Chondrocyte (in vitro differentiated cells): ENCODE measurements around the gene SPG21. TPM values are rescaled to one million over a fixed set of nuclear protein-coding genes. Genes with fewer than 3 reads are reported as not detected.
A peak's percentile ranks its signal among the peaks of the same experiment; 100 is the strongest.
"Not testable (repeated sequence)": the region's sequence is repeated elsewhere in the genome, so short reads cannot be mapped to it uniquely, and the experiment has no call there.

Experiments
- DNase-seq: peaks from one replicate; pipeline ENCODE4 v3.0.0; 2021; ENCODE audit warnings: mixed read lengths, low spot score
- H3K27ac Mint-ChIP-seq: one replicate; pipeline ENCODE4 v1.8.0; 2021; ENCODE audit warnings: mild to moderate bottlenecking, moderate library complexity, mixed read lengths; ENCODE audit not compliant: unreplicated experiment
- H3K27me3 Mint-ChIP-seq: 2 replicates; pipeline ENCODE4 v1.8.0; 2021; ENCODE audit warnings: low read depth, mixed read lengths
- H3K36me3 Mint-ChIP-seq: 2 replicates; pipeline ENCODE4 v1.8.0; 2021; ENCODE audit warnings: low read depth, mixed read lengths
- H3K4me1 Mint-ChIP-seq: 2 replicates; pipeline ENCODE4 v1.8.0; 2021; ENCODE audit warnings: low read depth, mild to moderate bottlenecking, mixed read lengths
- H3K4me3 Mint-ChIP-seq: one replicate; pipeline ENCODE4 v1.8.0; 2021; ENCODE audit warnings: mild to moderate bottlenecking, moderate library complexity, mixed read lengths; ENCODE audit not compliant: unreplicated experiment
- H3K9me3 Mint-ChIP-seq: 2 replicates; pipeline ENCODE4 v1.8.0; 2021; ENCODE audit warnings: low read depth, mixed read lengths
- total RNA-seq: library from RNA; stranded (reverse); gene quantifications from 3 replicates; pipeline ENCODE4 v1.2.1, GENCODE V29; 2021
- TF ChIP-seq, protein P1 (sequence below): fragments of 200-600 bp; sonication (generic); IDR thresholded peaks from 2 replicates; pipeline ENCODE4 v1.5.0; 2021; ENCODE audit warnings: antibody characterized with exemption, mild to moderate bottlenecking, moderate library complexity

The SPG21 gene
- total RNA-seq, 1 donor from 2014 or later: 80.5 TPM

GRCh38 chr15:65027593-65027992, 37.9 kb upstream of the SPG21 start:
- Mint-ChIP-seq H3K36me3 (peaks cover 15% of the 10 kb centered on the region), H3K27me3 (no peaks in the 10 kb centered on the region), H3K4me3 (no peak overlapping the region), H3K4me1 (peaks cover 18% of the 10 kb centered on the region), H3K9me3 (no peaks in the 10 kb centered on the region), H3K27ac (no peak overlapping the region)
- no peak for DNase-seq
- TF ChIP-seq, protein P1, sequence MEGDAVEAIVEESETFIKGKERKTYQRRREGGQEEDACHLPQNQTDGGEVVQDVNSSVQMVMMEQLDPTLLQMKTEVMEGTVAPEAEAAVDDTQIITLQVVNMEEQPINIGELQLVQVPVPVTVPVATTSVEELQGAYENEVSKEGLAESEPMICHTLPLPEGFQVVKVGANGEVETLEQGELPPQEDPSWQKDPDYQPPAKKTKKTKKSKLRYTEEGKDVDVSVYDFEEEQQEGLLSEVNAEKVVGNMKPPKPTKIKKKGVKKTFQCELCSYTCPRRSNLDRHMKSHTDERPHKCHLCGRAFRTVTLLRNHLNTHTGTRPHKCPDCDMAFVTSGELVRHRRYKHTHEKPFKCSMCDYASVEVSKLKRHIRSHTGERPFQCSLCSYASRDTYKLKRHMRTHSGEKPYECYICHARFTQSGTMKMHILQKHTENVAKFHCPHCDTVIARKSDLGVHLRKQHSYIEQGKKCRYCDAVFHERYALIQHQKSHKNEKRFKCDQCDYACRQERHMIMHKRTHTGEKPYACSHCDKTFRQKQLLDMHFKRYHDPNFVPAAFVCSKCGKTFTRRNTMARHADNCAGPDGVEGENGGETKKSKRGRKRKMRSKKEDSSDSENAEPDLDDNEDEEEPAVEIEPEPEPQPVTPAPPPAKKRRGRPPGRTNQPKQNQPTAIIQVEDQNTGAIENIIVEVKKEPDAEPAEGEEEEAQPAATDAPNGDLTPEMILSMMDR: no peak

GRCh38 chr15:65026756-65027155, 37.0 kb upstream of the SPG21 start:
- no peak overlapping the region for H3K4me3 Mint-ChIP-seq
- no peaks in the 10 kb centered on the region for H3K27me3 Mint-ChIP-seq
- no peak for DNase-seq
- TF ChIP-seq, protein P1: no peak
- peaks cover 15% of the 10 kb centered on the region for H3K36me3 Mint-ChIP-seq
- H3K27ac Mint-ChIP-seq: no peak overlapping the region
- H3K4me1 Mint-ChIP-seq: peaks cover 18% of the 10 kb centered on the region
- no peaks in the 10 kb centered on the region for H3K9me3 Mint-ChIP-seq

DNA sequence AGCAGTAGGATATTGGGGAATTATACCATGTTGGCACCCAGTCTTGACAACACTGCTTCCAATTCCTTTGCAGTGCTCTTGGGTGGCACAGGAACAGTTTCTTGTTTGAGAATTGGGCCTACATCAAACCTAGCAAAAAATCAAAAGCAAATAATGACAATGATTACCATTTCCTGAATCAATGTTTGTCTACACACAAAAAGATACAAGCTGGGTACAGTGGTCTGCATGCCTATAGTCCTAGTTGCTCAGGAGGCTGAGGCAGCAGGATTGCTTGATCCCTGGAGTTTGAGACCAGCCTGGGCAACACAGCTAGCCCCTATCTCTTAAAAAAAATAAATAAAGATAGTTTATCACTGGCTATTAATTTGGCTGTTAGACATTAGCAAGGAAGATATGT, 31.8 kb upstream of the SPG21 start:
- Mint-ChIP-seq H3K4me3 (no peak overlapping the region), H3K27me3 (no peaks in the 10 kb centered on the region), H3K9me3 (no peaks in the 10 kb centered on the region), H3K4me1 (peaks cover 2% of the 10 kb centered on the region), H3K36me3 (peaks cover 22% of the 10 kb centered on the region), H3K27ac (no peak overlapping the region)
- TF ChIP-seq, protein P1: no peak
- DNase-seq: no peak

DNA sequence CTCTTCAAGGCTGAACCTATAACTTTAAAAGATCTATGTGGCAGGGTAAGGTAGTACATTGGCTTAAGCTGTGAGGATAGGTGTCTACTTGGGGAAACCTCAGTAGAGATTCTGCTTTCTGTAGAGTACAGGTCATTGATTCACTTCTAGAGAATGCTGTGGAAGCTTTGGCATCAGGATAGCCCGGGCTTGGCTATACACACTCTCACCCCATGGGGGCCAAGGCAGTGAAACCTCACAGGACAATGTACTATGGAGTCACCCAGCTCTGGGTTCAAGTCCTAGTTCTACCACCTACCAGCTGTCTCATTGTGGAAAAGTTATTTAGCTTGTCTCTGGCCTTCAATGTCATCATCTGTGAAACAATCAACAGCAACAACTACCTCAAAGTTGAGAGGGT, 30.7 kb upstream of the SPG21 start:
- H3K4me3 Mint-ChIP-seq: no peak overlapping the region
- no peaks in the 10 kb centered on the region for H3K27me3 Mint-ChIP-seq
- no peak overlapping the region for H3K27ac Mint-ChIP-seq
- no peak for DNase-seq
- TF ChIP-seq, protein P1: no peak
- H3K4me1 Mint-ChIP-seq: no peaks in the 10 kb centered on the region
- H3K9me3 Mint-ChIP-seq: no peaks in the 10 kb centered on the region
- H3K36me3 Mint-ChIP-seq: peaks cover 22% of the 10 kb centered on the region

DNA sequence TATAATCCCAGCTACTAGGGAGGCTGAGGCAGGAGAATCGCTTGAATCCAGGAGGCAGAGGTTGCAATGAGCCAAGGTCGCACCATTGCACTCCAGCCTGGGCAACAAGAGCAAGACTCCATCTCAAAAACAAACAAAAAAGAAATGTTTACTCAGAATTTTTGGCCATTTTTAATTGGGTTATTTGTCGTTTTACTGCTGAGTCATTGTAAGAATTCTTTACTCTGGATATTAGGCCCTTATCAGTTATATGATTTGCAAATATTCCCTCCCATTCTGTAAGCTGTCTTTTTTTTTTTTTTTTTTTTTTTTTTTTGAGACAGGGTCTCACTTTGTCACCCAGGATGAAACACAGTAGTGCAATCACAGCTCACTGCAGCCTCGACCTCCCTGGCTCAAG, 21.5 kb upstream of the SPG21 start:
- DNase-seq, H3K27ac Mint-ChIP-seq, H3K4me3 Mint-ChIP-seq: not testable (repeated sequence)

GRCh38 chr15:65008983-65009382, 19.3 kb upstream of the SPG21 start:
- H3K4me1 Mint-ChIP-seq: no peaks in the 10 kb centered on the region
- no peaks in the 10 kb centered on the region for H3K27me3 Mint-ChIP-seq
- H3K9me3 Mint-ChIP-seq: peaks cover 7% of the 10 kb centered on the region
- TF ChIP-seq, protein P1: peak; percentile 41
- DNase-seq: no peak
- no peak overlapping the region for H3K27ac Mint-ChIP-seq
- peaks cover 19% of the 10 kb centered on the region for H3K36me3 Mint-ChIP-seq
- no peak overlapping the region for H3K4me3 Mint-ChIP-seq

More for the DNA sequence above, 21.5 kb upstream of the SPG21 start:
- peaks cover 30% of the 10 kb centered on the region for H3K36me3 Mint-ChIP-seq
- H3K4me1 Mint-ChIP-seq, H3K27me3 Mint-ChIP-seq, H3K9me3 Mint-ChIP-seq: not testable (repeated sequence)
